AG04449 (cell line): ENCODE results near the gene APEX1.

Source experiments
- CTCF ChIA-PET: fragments of 350-600 bp; formaldehyde crosslinking; extraction: SDS; loops from one replicate; lab custom pipeline; 2021; ENCODE audit warnings: antibody characterized with exemption; lab: Yijun Ruan, JAX
- POLR2A ChIA-PET: fragments of 400-600, 350-600 bp; formaldehyde crosslinking; extraction: SDS; loops from one replicate; lab custom pipeline; 2020; ENCODE audit warnings: antibody characterized with exemption, inconsistent platforms; lab: Yijun Ruan, JAX
- DNase-seq: peaks from one replicate; pipeline ENCODE4 v3.0.0-alpha.2; 2010; ENCODE audit warnings: low read depth, low spot score
- H3K4me3 ChIP-seq: 2 replicates; pipeline ENCODE4 v1.5.1; 2011; ENCODE audit warnings: low read depth, mild to moderate bottlenecking, control low read depth, low read length
- TF ChIP-seq, protein P1 (sequence below): IDR thresholded peaks from one replicate; pipeline ENCODE4 v1.5.1; 2011; ENCODE audit warnings: mild to moderate bottlenecking, moderate library complexity, low read length, control low read depth, inconsistent platforms; ENCODE audit not compliant: insufficient read depth; ENCODE audit errors: missing control alignments

APEX1 gene

GRCh38 chr14:20456971-20457370, 1.9 kb downstream of the APEX1 start:
- ChIA-PET CTCF (interaction anchor here (3.4 to 8.4 kb wide), 2 partner anchors 42 to 151 kb away, joined by 25 to 46 read pairs; partner anchors contain the start of gene TEP1), POLR2A (no interaction called here)
- no peak for DNase-seq
- H3K4me3 ChIP-seq: no peak overlapping the region
- TF ChIP-seq, protein P1, sequence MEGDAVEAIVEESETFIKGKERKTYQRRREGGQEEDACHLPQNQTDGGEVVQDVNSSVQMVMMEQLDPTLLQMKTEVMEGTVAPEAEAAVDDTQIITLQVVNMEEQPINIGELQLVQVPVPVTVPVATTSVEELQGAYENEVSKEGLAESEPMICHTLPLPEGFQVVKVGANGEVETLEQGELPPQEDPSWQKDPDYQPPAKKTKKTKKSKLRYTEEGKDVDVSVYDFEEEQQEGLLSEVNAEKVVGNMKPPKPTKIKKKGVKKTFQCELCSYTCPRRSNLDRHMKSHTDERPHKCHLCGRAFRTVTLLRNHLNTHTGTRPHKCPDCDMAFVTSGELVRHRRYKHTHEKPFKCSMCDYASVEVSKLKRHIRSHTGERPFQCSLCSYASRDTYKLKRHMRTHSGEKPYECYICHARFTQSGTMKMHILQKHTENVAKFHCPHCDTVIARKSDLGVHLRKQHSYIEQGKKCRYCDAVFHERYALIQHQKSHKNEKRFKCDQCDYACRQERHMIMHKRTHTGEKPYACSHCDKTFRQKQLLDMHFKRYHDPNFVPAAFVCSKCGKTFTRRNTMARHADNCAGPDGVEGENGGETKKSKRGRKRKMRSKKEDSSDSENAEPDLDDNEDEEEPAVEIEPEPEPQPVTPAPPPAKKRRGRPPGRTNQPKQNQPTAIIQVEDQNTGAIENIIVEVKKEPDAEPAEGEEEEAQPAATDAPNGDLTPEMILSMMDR: no peak

DNA sequence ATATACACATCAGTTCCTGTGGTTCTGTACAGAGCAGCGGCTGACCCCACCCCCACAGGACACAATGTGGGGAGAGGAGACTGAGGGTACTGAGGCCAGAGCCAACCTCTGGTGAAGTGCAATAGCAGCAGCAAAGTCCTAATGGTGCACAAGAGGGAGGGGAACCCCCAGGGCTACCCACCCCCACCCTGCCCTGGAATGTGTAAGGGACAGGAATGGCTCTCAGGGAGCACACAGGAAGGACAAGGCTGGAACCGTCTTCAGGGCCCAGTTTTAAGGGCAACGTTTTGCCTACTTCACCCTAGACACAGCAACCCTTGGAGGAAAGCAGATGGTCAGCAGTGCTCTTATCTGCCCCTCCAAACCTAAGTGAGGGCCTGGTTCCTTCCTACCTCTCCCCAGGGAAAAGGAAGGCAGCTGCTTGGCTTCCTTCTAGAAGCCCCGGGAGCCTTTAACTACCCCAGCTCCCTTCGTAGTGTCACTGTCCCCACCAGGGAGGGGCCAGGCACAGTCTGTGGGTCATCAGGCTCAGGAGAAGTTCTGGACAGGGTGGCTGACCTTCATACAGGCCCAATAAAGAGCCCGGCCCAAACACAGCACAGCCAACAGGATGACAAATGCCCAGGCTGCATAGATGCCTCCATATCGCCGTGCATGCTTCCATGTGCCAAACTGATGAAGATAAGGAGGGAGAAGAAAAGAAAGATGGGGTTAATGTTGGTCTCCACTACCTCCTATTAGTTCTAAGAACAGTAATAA, 3.2 kb downstream of the APEX1 start:
- ChIA-PET CTCF (no interaction called here), POLR2A (no interaction called here)
- no peak overlapping the region for H3K4me3 ChIP-seq
- no peak for DNase-seq
- TF ChIP-seq, protein P1: no peak

DNA sequence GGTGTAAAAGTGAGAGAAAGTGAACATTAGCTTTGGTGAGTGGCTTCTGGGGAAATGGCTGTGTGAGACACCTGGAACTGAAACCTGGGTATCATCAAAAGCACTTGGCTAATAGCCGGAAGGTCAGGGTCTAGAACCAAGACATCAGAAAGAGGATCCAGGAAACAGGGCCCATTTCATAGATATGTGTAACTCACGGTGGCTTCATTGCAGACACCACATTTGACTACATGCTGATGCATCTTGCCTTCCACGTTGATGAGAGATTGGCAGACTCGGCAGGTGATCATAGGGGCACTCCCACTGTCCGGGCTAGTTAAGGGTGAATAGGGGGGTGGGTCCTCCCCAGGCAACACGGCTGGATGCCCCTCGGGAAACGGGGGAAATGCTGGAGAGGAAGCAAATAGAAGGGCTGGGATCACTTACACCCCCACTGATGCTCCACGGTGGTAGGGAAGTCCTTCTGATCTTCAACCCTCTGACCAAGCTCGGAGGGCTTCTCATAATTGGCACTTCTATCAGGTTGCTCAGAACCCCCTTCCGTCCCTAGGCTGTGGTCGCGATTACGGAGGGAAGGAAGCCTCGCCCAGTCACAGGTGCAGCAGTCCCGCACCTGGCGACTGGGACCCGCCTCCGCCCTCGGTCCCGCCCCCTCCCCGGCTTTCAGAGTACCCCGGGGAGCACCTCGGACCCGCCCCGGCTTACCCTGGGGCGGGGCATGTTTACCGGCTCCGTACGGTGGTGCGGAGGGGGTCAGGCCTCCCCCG, 5.6 kb downstream of the APEX1 start:
- ChIA-PET POLR2A (interaction anchor here (0.8 to 1.6 kb wide), 6 partner anchors 9 to 221 kb away, joined by 3 to 14 read pairs (median 10); partner anchors contain the start of genes KLHL33, PARP2, PNP and TEP1), CTCF (interaction anchor here (0.8 to 2.8 kb wide), 5 partner anchors 45 to 153 kb away, joined by 3 to 8 read pairs (median 5); no protein-coding TSS in a partner anchor)
- TF ChIP-seq, protein P1: no peak
- H3K4me3 ChIP-seq: peak overlapping the region; percentile 78
- no peak for DNase-seq

DNA sequence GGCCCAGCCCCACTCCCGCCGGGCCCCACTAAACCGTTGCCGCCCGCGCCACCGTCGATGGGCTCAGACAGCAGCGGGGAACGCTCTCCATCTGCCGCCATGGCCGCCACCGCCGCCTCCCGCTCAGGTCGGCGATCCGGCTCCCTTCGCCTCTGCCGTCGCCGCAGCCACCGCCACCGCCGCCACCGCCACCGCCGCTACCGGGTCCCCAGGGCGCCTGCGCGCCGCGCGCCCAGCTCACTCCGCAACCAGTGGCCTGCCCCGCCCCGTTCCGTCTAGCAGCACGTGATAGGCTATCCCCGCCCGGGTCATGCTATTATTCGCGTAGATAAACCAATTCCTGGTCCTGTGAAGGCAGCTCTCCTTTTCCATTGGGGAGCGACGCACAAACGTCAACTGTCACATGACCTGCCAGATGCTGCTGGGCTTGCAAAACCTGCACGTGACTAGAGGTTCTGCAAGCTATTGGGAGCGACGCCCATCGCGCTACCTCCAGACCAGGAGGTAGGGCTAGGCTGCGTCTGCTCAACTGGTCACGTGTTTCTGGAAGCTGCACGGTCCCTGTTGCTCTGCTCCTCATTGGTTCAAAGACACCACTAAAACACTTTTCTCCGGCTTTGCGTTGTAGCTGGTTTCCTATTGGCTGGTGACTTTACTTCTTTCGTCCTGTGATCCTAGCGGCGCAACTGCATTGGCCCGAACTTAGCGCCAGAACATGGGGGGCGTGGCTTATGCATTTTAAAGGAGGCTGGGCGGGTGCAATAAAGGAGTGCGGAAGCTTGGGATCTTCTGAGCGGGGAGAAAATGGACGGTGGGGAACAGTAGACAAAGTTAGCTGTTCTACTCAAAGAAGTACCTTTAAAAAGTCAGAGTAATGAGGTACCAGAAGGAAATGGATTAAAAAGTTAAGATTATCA, 6.5 kb downstream of the APEX1 start, which contains the start of gene PIP4P1:
TSS of gene PIP4P1 (minus strand) at position 210 of the 917 bp plus-strand sequence. CDS start at position 101, 109 bp downstream.
- DNase-seq: peak; percentile 100
- ChIA-PET POLR2A (interaction anchor here (0.6 to 1.6 kb wide), 8 partner anchors 8 to 223 kb away, joined by 3 to 14 read pairs (median 6); partner anchors contain the start of genes KLHL33, PARP2, PNP and RNASE4), CTCF (interaction anchor here (0.8 to 2.8 kb wide), 7 partner anchors 14 to 509 kb away, joined by 3 to 8 read pairs (median 4); no protein-coding TSS in a partner anchor)
- H3K4me3 ChIP-seq: peak within 1 kb of the TSS; percentile 78
- TF ChIP-seq, protein P1: no peak

GRCh38 chr14:20468764-20469241, 13.8 kb downstream of the APEX1 start:
- TF ChIP-seq, protein P1: no peak

More at GRCh38 chr14:20468764-20469241, 13.8 kb downstream of the APEX1 start:
- POLR2A ChIA-PET: interaction anchor here (0.9 to 2.0 kb wide), 3 partner anchors 7 to 60 kb away, joined by 3 to 19 read pairs (median 14); partner anchors contain the start of genes APEX1, OSGEP and PIP4P1
- no peak for DNase-seq
- peak overlapping the region; percentile 94 for H3K4me3 ChIP-seq
- CTCF ChIA-PET: interaction anchor here (2.1 kb wide), 1 partner anchor 53 kb away, joined by 7 read pairs; no protein-coding TSS in a partner anchor
